Omental fat pad (tissue), 4 donors: Measurements from ENCODE around the gene DGCR8. TPM values are rescaled to one million over a fixed set of nuclear protein-coding genes. Genes with fewer than 3 reads are reported as not detected.

Source experiments
- ATAC-seq: fragments of 150-250 bp; one replicate; pipeline ENCODE4 v1.9.1; 2016; ENCODE audit warnings: mild to moderate bottlenecking, moderate library complexity; ENCODE audit not compliant: low FRiP score
- DNase-seq: peaks from one replicate; pipeline ENCODE4 v3.0.0-alpha.2; 2019; ENCODE audit warnings: low spot score
- CTCF ChIP-seq, 3 donors: fragments of 450-650 bp; IDR thresholded peaks; one replicate each; pipeline ENCODE4 v1.5.1; 2016 to 2017; ENCODE audit warnings: antibody characterized with exemption in 3 of 3, mild to moderate bottlenecking in 3 of 3, moderate library complexity in 2 of 3
- total RNA-seq, 4 donors: library from RNA; depleted of rRNA; stranded (reverse); fragments of >200 nt; gene quantifications; one replicate each; pipeline ENCODE4 v1.1.0, GENCODE V29; 2016

DGCR8 gene
- total RNA-seq, 4 donors from 2014 or later: 16.9 to 33.5 (median 24.1) TPM

- no peak for DNase-seq
- no peak for TF ChIP-seq CTCF (IDR thresholded peaks at IDR 0.05)
- no peak for ATAC-seq
These were observed 22.3 kb downstream of the DGCR8 start for GRCh38 chr22:20102203-20102780.

DNA sequence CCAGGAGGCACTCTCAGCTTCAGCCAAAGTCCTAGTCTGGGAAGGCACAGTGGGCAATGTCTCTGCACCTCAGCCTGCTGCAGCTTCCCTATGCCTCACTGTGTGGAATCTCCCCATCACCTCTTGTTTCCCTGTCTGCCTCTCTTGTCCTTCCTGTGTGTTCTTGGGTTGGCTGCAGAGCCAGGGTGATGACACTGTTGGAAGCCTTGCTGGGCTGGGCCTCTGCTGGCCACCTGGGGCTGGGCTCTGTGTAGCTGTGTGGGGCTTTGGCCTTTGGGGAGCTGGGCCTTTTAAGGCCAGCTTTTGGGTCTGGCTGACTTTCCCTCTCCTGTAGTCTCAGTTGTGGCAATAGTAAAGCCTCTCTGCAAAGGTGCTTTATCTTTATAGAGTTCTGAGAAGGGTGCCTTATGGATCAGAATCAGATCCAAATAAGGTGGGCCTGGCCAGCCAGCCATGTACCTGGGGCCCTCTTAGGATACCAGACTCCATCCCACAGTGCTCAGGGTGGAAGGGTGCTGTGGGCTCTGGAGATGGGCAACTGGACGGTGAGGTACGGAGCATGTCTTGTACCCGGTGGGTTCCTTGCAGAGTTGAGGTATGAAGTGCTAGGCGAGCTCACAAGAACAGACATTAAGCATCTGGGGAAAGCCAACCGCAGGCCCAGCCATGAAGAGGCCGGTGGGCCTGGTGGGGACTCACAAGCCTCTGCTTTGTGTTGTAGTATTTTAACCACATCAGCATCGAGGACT is 25.6 kb downstream of the DGCR8 start:
- DNase-seq (no peak), ATAC-seq (no peak)

GRCh38 chr22:20106205-20106848 is 26.3 kb downstream of the DGCR8 start:
- no peak for ATAC-seq
- no peak for TF ChIP-seq CTCF (IDR thresholded peaks at IDR 0.05)
- DNase-seq: no peak

More for the DNA sequence above, 25.6 kb downstream of the DGCR8 start:
- TF ChIP-seq CTCF (IDR thresholded peaks at IDR 0.05): no peak

DNA sequence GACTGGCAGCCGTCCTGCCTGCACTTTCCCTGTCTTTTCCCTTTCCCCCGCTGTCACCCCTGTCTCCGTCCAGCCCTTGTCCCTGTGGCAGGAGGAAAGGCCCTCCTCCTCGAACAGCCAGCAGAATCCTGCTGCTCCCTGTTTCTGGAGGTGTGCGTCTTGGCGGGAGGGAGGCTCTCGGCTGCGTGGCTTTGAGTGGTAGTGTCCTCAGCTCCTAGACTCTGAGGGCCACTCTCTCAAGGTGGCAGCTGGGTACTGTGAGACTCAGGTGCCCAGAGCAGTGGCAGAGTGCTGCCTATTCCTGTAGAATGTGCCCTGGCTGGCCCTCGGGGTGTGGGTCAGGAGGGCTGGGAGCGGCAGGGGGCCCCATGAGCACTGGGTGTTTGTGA is 26.8 kb downstream of the DGCR8 start:
- no peak for ATAC-seq
- TF ChIP-seq CTCF (IDR thresholded peaks at IDR 0.05): no peak
- no peak for DNase-seq

- ATAC-seq (no peak), DNase-seq (no peak)
- no peak for TF ChIP-seq CTCF (IDR thresholded peaks at IDR 0.05)
These were observed 27.4 kb downstream of the DGCR8 start for GRCh38 chr22:20107471-20107901.

GRCh38 chr22:20107951-20108756 is 28.1 kb downstream of the DGCR8 start:
- DNase-seq (no peak), ATAC-seq (no peak)
- no peak for TF ChIP-seq CTCF (IDR thresholded peaks at IDR 0.05)
